WTC11 (cell line): ENCODE results near the gene MYO15B. TPM values are rescaled to one million over a fixed set of nuclear protein-coding genes. Genes with fewer than 3 reads are reported as not detected.

Source experiments
- ATAC-seq: fragments of 200-7000 bp; cut with Tn5 transposase; 2 replicates; pipeline ENCODE4 v1.10.0; 2021; ENCODE audit warnings: mild to moderate bottlenecking, moderate library complexity
- CTCF ChIA-PET: fragments of 300-600 bp; sonication (Branson Sonifier 250); formaldehyde crosslinking; loops from one replicate; lab custom pipeline; 2021; ENCODE audit warnings: antibody characterized with exemption; lab: Charles Lee
- POLR2A ChIA-PET: fragments of 350-600 bp; sonication (Branson Sonifier 250); formaldehyde crosslinking; loops from one replicate; lab custom pipeline; 2021; ENCODE audit warnings: antibody characterized with exemption; lab: Charles Lee
- DNase-seq: peaks from one replicate; pipeline ENCODE4 v3.0.0; 2021; ENCODE audit warnings: low spot score
- H3K27ac Mint-ChIP-seq: 2 replicates; pipeline ENCODE4 v1.8.0; 2021; ENCODE audit warnings: mixed read lengths
- H3K27me3 Mint-ChIP-seq: 2 replicates; pipeline ENCODE4 v1.8.0; 2021; ENCODE audit warnings: low read depth, mild to moderate bottlenecking, moderate library complexity, mixed read lengths
- H3K36me3 Mint-ChIP-seq: 2 replicates; pipeline ENCODE4 v1.8.0; 2021; ENCODE audit warnings: mixed read lengths
- H3K4me1 Mint-ChIP-seq: 2 replicates; pipeline ENCODE4 v1.8.0; 2022; ENCODE audit warnings: mixed read lengths
- H3K4me3 Mint-ChIP-seq: 2 replicates; pipeline ENCODE4 v1.8.0; 2021; ENCODE audit warnings: mild to moderate bottlenecking, moderate library complexity, mixed read lengths
- H3K9me3 Mint-ChIP-seq: 2 replicates; pipeline ENCODE4 v1.8.0; 2021; ENCODE audit warnings: mixed read lengths
- FOXJ3 ChIP-seq: sonication (generic); formaldehyde crosslinking; IDR thresholded peaks from 2 replicates; pipeline ENCODE4 v1.9.0; 2021; ENCODE audit warnings: missing genetic modification reagents, mild to moderate bottlenecking, borderline replicate concordance
- FOXP1 ChIP-seq: sonication (generic); formaldehyde crosslinking; IDR thresholded peaks from 2 replicates; pipeline ENCODE4 v1.8.0; 2022; ENCODE audit warnings: missing genetic modification reagents, mild to moderate bottlenecking, moderate library complexity, borderline replicate concordance
- GRHL2 ChIP-seq: fragments of 250-450 bp; sonication (Bioruptor Pico); IDR thresholded peaks from 2 replicates; pipeline ENCODE4 v1.8.0; 2022; ENCODE audit warnings: mild to moderate bottlenecking, moderate library complexity; ENCODE audit not compliant: insufficient replicate concordance, severe bottlenecking
- IRF2 ChIP-seq: sonication (generic); formaldehyde crosslinking; IDR thresholded peaks from 2 replicates; pipeline ENCODE4 v1.8.0; 2022; ENCODE audit warnings: low read depth, missing genetic modification reagents, borderline replicate concordance
- JUN ChIP-seq: sonication (generic); formaldehyde crosslinking; IDR thresholded peaks from 2 replicates; pipeline ENCODE4 v1.8.0; 2023; ENCODE audit warnings: mild to moderate bottlenecking, missing genetic modification reagents
- MXD4 ChIP-seq: fragments of 250-450 bp; sonication (Bioruptor Pico); IDR thresholded peaks from 2 replicates; pipeline ENCODE4 v1.8.0; 2021; ENCODE audit warnings: mild to moderate bottlenecking, moderate library complexity, borderline replicate concordance
- NR2C2 ChIP-seq: sonication (generic); formaldehyde crosslinking; IDR thresholded peaks from 2 replicates; pipeline ENCODE4 v1.8.0; 2022; ENCODE audit warnings: mild to moderate bottlenecking, missing genetic modification reagents
- RORB ChIP-seq: fragments of 250-450 bp; sonication (Bioruptor Pico); IDR thresholded peaks from 2 replicates; pipeline ENCODE4 v1.9.0; 2021; ENCODE audit warnings: mild to moderate bottlenecking
- SP1 ChIP-seq: sonication (generic); formaldehyde crosslinking; conservative IDR thresholded peaks from 2 replicates; pipeline ENCODE4 v1.8.1; 2022; ENCODE audit warnings: missing genetic modification reagents
- TCF7 ChIP-seq: sonication (generic); formaldehyde crosslinking; IDR thresholded peaks from 2 replicates; pipeline ENCODE4 v1.8.0; 2022; ENCODE audit warnings: mild to moderate bottlenecking, low read depth, missing genetic modification reagents, moderate library complexity
- TEAD4 ChIP-seq: sonication (generic); formaldehyde crosslinking; IDR thresholded peaks from 2 replicates; pipeline ENCODE4 v1.8.0; 2022; ENCODE audit warnings: mild to moderate bottlenecking, missing genetic modification reagents
- TP53 ChIP-seq: sonication (generic); formaldehyde crosslinking; IDR thresholded peaks from 2 replicates; pipeline ENCODE4 v1.8.1; 2023; ENCODE audit warnings: mild to moderate bottlenecking, missing genetic modification reagents
- ZNF219 ChIP-seq: sonication (generic); formaldehyde crosslinking; IDR thresholded peaks from 2 replicates; pipeline ENCODE4 v1.8.0; 2023; ENCODE audit warnings: missing genetic modification reagents, mild to moderate bottlenecking, borderline replicate concordance
- ZNF263 ChIP-seq: sonication (generic); formaldehyde crosslinking; IDR thresholded peaks from 2 replicates; pipeline ENCODE4 v1.8.1; 2022; ENCODE audit warnings: low read depth, mild to moderate bottlenecking, moderate library complexity, missing genetic modification reagents
- total RNA-seq: library from RNA; stranded (reverse); gene quantifications from 3 replicates; pipeline ENCODE4 v1.2.3, GENCODE V29; 2021
- TF ChIP-seq, protein P1 (sequence below): sonication (generic); formaldehyde crosslinking; IDR thresholded peaks from 2 replicates; pipeline ENCODE4 v1.8.1; 2023; ENCODE audit warnings: mild to moderate bottlenecking, missing genetic modification reagents, moderate library complexity
- TF ChIP-seq, protein P2 (sequence below): sonication (generic); formaldehyde crosslinking; IDR thresholded peaks from 2 replicates; pipeline ENCODE4 v1.8.1; 2022; ENCODE audit warnings: missing genetic modification reagents, borderline replicate concordance
- TF ChIP-seq, protein P3 (sequence below): sonication (generic); formaldehyde crosslinking; IDR thresholded peaks from 2 replicates; pipeline ENCODE4 v1.8.0; 2022; ENCODE audit warnings: mild to moderate bottlenecking, missing genetic modification reagents
- TF ChIP-seq, protein P4 (sequence below): fragments of 250-450 bp; sonication (Bioruptor Pico); conservative IDR thresholded peaks from 2 replicates; pipeline ENCODE4 v1.9.0; 2021; ENCODE audit warnings: mild to moderate bottlenecking
- TF ChIP-seq, protein P5 (sequence below): fragments of 250-450 bp; sonication (Bioruptor Pico); IDR thresholded peaks from 2 replicates; pipeline ENCODE4 v2.1.2; 2022; ENCODE audit warnings: mild to moderate bottlenecking, moderate library complexity
- TF ChIP-seq, protein P6 (sequence below): sonication (generic); formaldehyde crosslinking; IDR thresholded peaks from 2 replicates; pipeline ENCODE4 v1.8.1; 2022; ENCODE audit warnings: mild to moderate bottlenecking, moderate library complexity, missing genetic modification reagents
- TF ChIP-seq, protein P7 (sequence below): sonication (generic); formaldehyde crosslinking; IDR thresholded peaks from 2 replicates; pipeline ENCODE4 v1.8.0; 2022; ENCODE audit warnings: missing genetic modification reagents

The MYO15B gene
- total RNA-seq, 1 experiment from 2014 or later, result 35.6 TPM

DNA sequence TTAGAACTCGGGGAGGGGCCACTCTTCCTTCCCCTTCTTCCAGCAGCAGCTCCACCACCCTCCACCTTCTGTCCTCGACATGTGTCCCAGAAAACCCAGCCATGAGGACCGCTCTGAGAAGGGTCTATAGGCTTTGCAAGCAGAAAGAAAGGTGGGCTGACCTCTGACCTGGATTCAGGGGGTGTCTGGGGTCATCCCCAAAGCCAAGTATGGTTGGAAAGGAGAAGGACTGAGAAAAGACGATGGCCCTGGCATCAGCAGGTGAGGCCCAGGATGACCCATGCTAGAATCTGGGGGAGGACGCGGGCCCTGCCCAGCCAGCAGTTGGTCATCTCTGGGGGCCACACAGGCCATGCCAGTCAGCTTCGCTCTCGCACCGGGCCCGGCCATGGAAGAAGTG, 39.5 kb downstream of the MYO15B start (continued):
- TF ChIP-seq TEAD4 (CRISPR knock-in tag) (no peak), SP1 (no peak)
- TF ChIP-seq, all 79 proteins: peak for 0

DNA sequence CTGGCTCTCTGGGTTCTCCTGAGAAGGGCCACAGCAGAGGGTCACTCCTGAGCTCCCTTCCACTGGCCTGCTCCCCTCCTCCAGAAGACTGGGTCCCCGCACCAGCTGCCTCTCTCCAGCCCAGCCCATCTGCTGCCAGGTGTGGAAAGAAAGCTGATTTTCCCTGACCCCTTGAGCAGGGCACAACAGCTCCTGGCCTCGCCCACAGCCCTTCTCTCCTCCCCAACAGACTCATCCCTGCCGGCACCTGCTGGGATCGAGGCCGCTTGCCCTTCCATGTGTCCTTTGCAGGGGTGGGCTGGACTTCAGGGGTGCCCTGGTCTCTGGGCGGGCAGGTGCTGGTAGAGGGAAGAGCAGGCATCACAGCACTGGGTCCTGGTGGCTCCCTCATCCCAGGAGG, 40.8 kb downstream of the MYO15B start:
- TF ChIP-seq GRHL2, result no peak
- no peak for TF ChIP-seq JUN (CRISPR knock-in tag)
- no peak for TF ChIP-seq TCF7 (CRISPR knock-in tag)
- TF ChIP-seq, protein P1, sequence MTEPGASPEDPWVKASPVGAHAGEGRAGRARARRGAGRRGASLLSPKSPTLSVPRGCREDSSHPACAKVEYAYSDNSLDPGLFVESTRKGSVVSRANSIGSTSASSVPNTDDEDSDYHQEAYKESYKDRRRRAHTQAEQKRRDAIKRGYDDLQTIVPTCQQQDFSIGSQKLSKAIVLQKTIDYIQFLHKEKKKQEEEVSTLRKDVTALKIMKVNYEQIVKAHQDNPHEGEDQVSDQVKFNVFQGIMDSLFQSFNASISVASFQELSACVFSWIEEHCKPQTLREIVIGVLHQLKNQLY (CRISPR knock-in tag), result no peak
- no peak for TF ChIP-seq RORB (CRISPR knock-in tag)
- TF ChIP-seq, protein P2, sequence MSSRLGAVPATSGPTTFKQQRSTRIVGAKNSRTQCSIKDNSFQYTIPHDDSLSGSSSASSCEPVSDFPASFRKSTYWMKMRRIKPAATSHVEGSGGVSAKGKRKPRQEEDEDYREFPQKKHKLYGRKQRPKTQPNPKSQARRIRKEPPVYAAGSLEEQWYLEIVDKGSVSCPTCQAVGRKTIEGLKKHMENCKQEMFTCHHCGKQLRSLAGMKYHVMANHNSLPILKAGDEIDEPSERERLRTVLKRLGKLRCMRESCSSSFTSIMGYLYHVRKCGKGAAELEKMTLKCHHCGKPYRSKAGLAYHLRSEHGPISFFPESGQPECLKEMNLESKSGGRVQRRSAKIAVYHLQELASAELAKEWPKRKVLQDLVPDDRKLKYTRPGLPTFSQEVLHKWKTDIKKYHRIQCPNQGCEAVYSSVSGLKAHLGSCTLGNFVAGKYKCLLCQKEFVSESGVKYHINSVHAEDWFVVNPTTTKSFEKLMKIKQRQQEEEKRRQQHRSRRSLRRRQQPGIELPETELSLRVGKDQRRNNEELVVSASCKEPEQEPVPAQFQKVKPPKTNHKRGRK (CRISPR knock-in tag), result no peak
- TF ChIP-seq, protein P3, sequence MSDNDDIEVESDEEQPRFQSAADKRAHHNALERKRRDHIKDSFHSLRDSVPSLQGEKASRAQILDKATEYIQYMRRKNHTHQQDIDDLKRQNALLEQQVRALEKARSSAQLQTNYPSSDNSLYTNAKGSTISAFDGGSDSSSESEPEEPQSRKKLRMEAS, result no peak
- TF ChIP-seq, protein P4, sequence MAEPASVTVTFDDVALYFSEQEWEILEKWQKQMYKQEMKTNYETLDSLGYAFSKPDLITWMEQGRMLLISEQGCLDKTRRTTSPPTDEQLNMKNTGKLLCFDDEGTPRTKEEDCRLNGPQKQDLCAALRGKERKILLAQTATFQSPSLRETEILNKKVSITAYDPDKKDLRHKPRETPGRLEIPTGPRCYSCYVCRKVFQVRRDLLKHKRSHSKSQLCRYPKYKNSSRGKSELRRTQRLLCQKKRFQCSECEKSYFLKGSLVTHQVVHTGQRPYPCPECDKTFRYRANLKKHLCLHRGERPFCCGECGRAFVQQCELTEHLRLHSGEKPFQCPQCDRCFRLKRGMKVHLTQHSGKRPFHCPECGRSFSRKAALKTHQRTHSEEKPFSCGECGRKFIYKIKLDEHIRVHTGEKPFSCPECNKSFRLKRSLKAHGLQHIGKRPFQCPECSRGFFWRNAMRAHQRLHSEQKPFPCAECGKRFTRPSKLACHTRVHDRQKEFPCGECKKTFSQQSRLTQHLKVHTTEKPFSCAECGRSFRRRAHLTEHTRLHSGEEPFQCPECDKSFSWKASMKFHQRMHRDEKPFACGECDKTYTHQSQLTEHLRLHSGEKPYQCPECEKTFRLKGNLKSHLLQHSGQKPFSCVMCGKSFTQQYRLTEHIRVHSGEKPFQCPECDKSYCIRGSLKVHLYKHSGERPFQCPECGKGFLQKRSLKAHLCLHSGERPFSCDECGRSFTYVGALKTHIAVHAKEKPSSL, result no peak
- no peak for TF ChIP-seq FOXP1
- no peak for TF ChIP-seq TP53 (CRISPR knock-in tag)
- TF ChIP-seq FOXJ3, result no peak
- TF ChIP-seq, protein P5, sequence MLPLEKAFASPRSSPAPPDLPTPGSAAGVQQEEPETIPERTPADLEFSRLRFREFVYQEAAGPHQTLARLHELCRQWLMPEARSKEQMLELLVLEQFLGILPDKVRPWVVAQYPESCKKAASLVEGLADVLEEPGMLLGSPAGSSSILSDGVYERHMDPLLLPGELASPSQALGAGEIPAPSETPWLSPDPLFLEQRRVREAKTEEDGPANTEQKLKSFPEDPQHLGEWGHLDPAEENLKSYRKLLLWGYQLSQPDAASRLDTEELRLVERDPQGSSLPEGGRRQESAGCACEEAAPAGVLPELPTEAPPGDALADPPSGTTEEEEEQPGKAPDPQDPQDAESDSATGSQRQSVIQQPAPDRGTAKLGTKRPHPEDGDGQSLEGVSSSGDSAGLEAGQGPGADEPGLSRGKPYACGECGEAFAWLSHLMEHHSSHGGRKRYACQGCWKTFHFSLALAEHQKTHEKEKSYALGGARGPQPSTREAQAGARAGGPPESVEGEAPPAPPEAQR (CRISPR knock-in tag), result no peak
- TF ChIP-seq NR2C2 (CRISPR knock-in tag), result no peak
- TF ChIP-seq ZNF219, result no peak
- TF ChIP-seq, protein P6, sequence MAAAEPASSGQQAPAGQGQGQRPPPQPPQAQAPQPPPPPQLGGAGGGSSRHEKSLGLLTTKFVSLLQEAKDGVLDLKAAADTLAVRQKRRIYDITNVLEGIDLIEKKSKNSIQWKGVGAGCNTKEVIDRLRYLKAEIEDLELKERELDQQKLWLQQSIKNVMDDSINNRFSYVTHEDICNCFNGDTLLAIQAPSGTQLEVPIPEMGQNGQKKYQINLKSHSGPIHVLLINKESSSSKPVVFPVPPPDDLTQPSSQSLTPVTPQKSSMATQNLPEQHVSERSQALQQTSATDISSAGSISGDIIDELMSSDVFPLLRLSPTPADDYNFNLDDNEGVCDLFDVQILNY, result no peak
- no peak for TF ChIP-seq ZNF263
- TF ChIP-seq IRF2 (CRISPR knock-in tag), result no peak
- TF ChIP-seq, protein P7, sequence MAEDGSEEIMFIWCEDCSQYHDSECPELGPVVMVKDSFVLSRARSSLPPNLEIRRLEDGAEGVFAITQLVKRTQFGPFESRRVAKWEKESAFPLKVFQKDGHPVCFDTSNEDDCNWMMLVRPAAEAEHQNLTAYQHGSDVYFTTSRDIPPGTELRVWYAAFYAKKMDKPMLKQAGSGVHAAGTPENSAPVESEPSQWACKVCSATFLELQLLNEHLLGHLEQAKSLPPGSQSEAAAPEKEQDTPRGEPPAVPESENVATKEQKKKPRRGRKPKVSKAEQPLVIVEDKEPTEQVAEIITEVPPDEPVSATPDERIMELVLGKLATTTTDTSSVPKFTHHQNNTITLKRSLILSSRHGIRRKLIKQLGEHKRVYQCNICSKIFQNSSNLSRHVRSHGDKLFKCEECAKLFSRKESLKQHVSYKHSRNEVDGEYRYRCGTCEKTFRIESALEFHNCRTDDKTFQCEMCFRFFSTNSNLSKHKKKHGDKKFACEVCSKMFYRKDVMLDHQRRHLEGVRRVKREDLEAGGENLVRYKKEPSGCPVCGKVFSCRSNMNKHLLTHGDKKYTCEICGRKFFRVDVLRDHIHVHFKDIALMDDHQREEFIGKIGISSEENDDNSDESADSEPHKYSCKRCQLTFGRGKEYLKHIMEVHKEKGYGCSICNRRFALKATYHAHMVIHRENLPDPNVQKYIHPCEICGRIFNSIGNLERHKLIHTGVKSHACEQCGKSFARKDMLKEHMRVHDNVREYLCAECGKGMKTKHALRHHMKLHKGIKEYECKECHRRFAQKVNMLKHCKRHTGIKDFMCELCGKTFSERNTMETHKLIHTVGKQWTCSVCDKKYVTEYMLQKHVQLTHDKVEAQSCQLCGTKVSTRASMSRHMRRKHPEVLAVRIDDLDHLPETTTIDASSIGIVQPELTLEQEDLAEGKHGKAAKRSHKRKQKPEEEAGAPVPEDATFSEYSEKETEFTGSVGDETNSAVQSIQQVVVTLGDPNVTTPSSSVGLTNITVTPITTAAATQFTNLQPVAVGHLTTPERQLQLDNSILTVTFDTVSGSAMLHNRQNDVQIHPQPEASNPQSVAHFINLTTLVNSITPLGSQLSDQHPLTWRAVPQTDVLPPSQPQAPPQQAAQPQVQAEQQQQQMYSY (CRISPR knock-in tag), result no peak
- TF ChIP-seq MXD4 (CRISPR knock-in tag), result no peak
- peaks cover 5% of the 10 kb centered on the region for H3K4me1 Mint-ChIP-seq
- ChIA-PET CTCF (interaction anchor here (0.7 to 11.9 kb wide), 9 partner anchors 8 to 125 kb away, joined by 3 to 456 read pairs (median 17); a partner anchor contains a TSS), POLR2A (interaction anchor here (0.7 to 1.0 kb wide), 2 partner anchors 118 to 148 kb away, joined by 3 read pairs; no protein-coding TSS in a partner anchor)
- no peak overlapping the region for H3K27ac Mint-ChIP-seq
- no peaks in the 10 kb centered on the region for H3K27me3 Mint-ChIP-seq
- no peaks in the 10 kb centered on the region for H3K9me3 Mint-ChIP-seq
- no peak overlapping the region for H3K4me3 Mint-ChIP-seq
- ATAC-seq (no peak), DNase-seq (no peak)
- no peaks in the 10 kb centered on the region for H3K36me3 Mint-ChIP-seq
